Spleen (tissue), 7 donors: ENCODE results near the gene DIDO1.

Experiments used
- CTCF ChIP-seq, 11 experiments: fragments of 200-600 bp in 7 of 11; fragments of 450-650 bp in 4 of 11; sonication (generic) in 4 of 11; IDR thresholded peaks in 8 of 11; conservative IDR thresholded peaks in 3 of 11; 1 replicate in 7 of 11; 2 replicates in 4 of 11; pipeline versions ENCODE4 v1.4.0 to v1.8.0; 2016 to 2021; ENCODE audit warnings: antibody characterized with exemption in 11 of 11, inconsistent platforms in 4 of 11, mild to moderate bottlenecking in 1 of 11
- POLR2AphosphoS5 ChIP-seq, 3 donors: sonication (generic); formaldehyde crosslinking; IDR thresholded peaks; one replicate each; pipeline ENCODE4 v1.5.1; 2017; ENCODE audit warnings: antibody characterized with exemption in 3 of 3
- donor health status: DM: no; HTN: no; CAD: no; lungs with moderate emphysema.
- donor health status: DM: no; HTN: no; CAD: no.
- donor health status: DM: no; HTN: no; CAD: no.

- TF ChIP-seq CTCF (IDR thresholded peaks at IDR 0.05 in 8 of 11, conservative IDR thresholded peaks at IDR 0.05 in 3 of 11) = no peak
- TF ChIP-seq POLR2AphosphoS5 (IDR thresholded peaks at IDR 0.05) = no peak
Observed at GRCh38 chr20:62858058-62858830, 68.1 kb downstream of the DIDO1 start.
